ENCODE results near the gene SSR4. TPM values are rescaled to one million over a fixed set of nuclear protein-coding genes. Genes with fewer than 3 reads are reported as not detected.

Gene SSR4
- total and polyA plus RNA-seq, 10 of the 15 experiments (the other 5 are each of a cell fraction or from before 2014, with no cell fraction given) = 151 to 521 (median 310) TPM

- Histone ChIP-seq H2AFZ (ENCODE audit: control insufficient read depth, low read depth, low read length) (no peak overlapping the region), H3K27me3 (replicated peaks in 1 of 2; ENCODE audit: control insufficient read depth in 2 of 2, insufficient read depth in 2 of 2, low read length in 1 of 2) (no peaks in the 10 kb centered on the region; a peak in 1 of 4 replicates), H3K36me3 (ENCODE audit: control insufficient read depth in 2 of 2, insufficient read depth in 2 of 2, low read length in 1 of 2) (no peaks in the 10 kb centered on the region), H4K20me1 (ENCODE audit: control insufficient read depth, insufficient read depth) (no peaks in the 10 kb centered on the region), H3K9me3 (replicated peaks; ENCODE audit: control insufficient read depth, insufficient read depth, low read length) (no peaks in the 10 kb centered on the region; the same call in 2 of the 3 replicates), H3K79me2 (ENCODE audit: control insufficient read depth, insufficient read depth, low read length) (no peaks in the 10 kb centered on the region), H3K4me2 (ENCODE audit: control insufficient read depth, insufficient read depth) (no peak overlapping the region), H3K4me1 (ENCODE audit: control insufficient read depth, insufficient read depth, low read length) (no peaks in the 10 kb centered on the region), H3K4me3 (no peak overlapping the region), H3K9ac (ENCODE audit: control insufficient read depth, insufficient read depth, low read length) (no peak overlapping the region), H3K27ac (ENCODE audit: control insufficient read depth, insufficient read depth) (no peak overlapping the region)
- no peak for TF ChIP-seq FOXK2 (IDR thresholded peaks at IDR 0.05)
- no peak for TF ChIP-seq MYB (IDR thresholded peaks at IDR 0.05; ENCODE audit: borderline replicate concordance, low read depth, low read length)
- TF ChIP-seq GATAD2B (conservative IDR thresholded peaks at IDR 0.05; ENCODE audit: low read depth) = no peak
- TF ChIP-seq MTA2 (IDR thresholded peaks at IDR 0.05; ENCODE audit: low read depth) = no peak
- TF ChIP-seq ZNF217 (IDR thresholded peaks at IDR 0.05) = no peak
- TF ChIP-seq EGR1 (IDR thresholded peaks at IDR 0.05; ENCODE audit: borderline replicate concordance in 1 of 2, low read depth in 2 of 2, low read length in 2 of 2) = no peak
- no peak for TF ChIP-seq ZNF274 (IDR thresholded peaks at IDR 0.05; ENCODE audit: insufficient read depth, insufficient read length)
- TF ChIP-seq KLF5 (IDR thresholded peaks at IDR 0.05; ENCODE audit: partially characterized antibody) = no peak
- TF ChIP-seq SREBF1 (IDR thresholded peaks at IDR 0.05; ENCODE audit: low read length) = no peak
- no peak for TF ChIP-seq BACH1 (IDR thresholded peaks at IDR 0.05; ENCODE audit: borderline replicate concordance)
- no peak for TF ChIP-seq CUX1 (IDR thresholded peaks at IDR 0.05; ENCODE audit: insufficient replicate concordance, low read depth, low read length)
- no peak for TF ChIP-seq RB1 (IDR thresholded peaks at IDR 0.05; ENCODE audit: borderline replicate concordance)
- no peak for TF ChIP-seq CHD2 (IDR thresholded peaks at IDR 0.05; ENCODE audit: borderline replicate concordance, low read depth, low read length)
- intact Hi-C loops (cut with micrococcal nuclease; ENCODE audit: unreplicated experiment) = no loop called here
- ChIA-PET SMC1A (ENCODE audit: uncharacterized antibody, unreplicated experiment) (no interaction called here), CTCF (interaction anchor here (0.6 kb wide), 1 partner anchor 115 kb away, joined by 3 read pairs; no protein-coding TSS in a partner anchor), RAD21 (ENCODE audit: unreplicated experiment) (no interaction called here), POLR2A (no interaction called here)
- no TSS peak for BruUV-seq (replicated peaks)
- ATAC-seq (no peak), DNase-seq (ENCODE audit: low read depth, low spot score) (no peak), FAIRE-seq (no peak)
- in situ Hi-C loops (cut with MboI) = no loop called here
- 66% methylated on average over 10 of the region's 10 CpGs for WGBS (ENCODE audit: insufficient coverage, insufficient replicate concordance, low lambda C conversion rate, missing lambda C conversion rate)
Measured at GRCh38 chrX:153832728-153833127, 38.3 kb downstream of the SSR4 start.

Data from GM12878 (cell line).